ENCODE results near the gene OPTN. TPM values are rescaled to one million over a fixed set of nuclear protein-coding genes. Genes with fewer than 3 reads are reported as not detected.

OPTN gene
- total and polyA plus RNA-seq, 2 of the 8 experiments (the other 6 are each of a cell fraction or from before 2014, with no cell fraction given): 4.8 to 20.1 TPM

DNA sequence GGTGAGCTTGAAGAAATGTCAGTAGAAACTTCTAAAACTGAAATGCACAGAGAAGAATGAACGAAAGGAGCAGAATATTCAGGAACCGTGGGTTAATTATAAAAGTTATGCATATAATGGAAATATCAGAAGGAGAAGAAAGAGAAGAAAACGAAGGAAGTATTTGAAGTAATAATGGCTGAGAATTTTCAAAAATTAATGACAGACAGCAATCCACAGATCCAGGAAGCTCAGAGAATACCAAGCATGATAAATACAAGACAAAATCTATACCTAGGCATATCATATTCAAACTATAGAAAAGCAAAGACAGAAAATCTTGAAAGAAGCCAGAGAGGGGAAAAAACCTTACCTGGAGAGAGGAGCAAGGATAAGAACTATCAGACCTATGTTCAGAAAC, 44.9 kb downstream of the OPTN start:
- Histone ChIP-seq H3K79me1 (ENCODE audit: low read depth, low read length) (no peaks in the 10 kb centered on the region), H3K9ac (replicated peaks in 1 of 4; ENCODE audit: extremely low read depth in 1 of 4, low read depth in 3 of 4, low read length in 3 of 4) (no peak overlapping the region), H2AFZ (ENCODE audit: low read length) (no peak overlapping the region), H3K36me3 (ENCODE audit: control insufficient read depth in 2 of 4, insufficient read depth in 4 of 4, low read length in 3 of 4) (peaks cover 0 to 2% (median 0%) of the 10 kb centered on the region in 4 experiments; a peak in 2 of 8 replicates), H2AK5ac (ENCODE audit: low read depth, low read length) (no peak overlapping the region), H3K23ac (ENCODE audit: insufficient read length) (no peak overlapping the region), H2BK20ac (ENCODE audit: low read length) (no peak overlapping the region), H3K4me1 (replicated peaks in 1 of 4; ENCODE audit: control insufficient read depth in 3 of 4, insufficient read depth in 4 of 4, low read length in 3 of 4) (peaks cover 0 to 5% (median 0%) of the 10 kb centered on the region in 4 experiments; a peak in 3 of 7 replicates), H2BK120ac (replicated peaks; ENCODE audit: low read depth, low read length) (no peak overlapping the region), H3K79me2 (ENCODE audit: control insufficient read depth in 1 of 2, insufficient read depth in 2 of 2, low read length in 2 of 2) (no peaks in the 10 kb centered on the region), H2BK12ac (ENCODE audit: low read depth, low read length) (no peak overlapping the region), H2BK15ac (ENCODE audit: low read length) (no peak overlapping the region), H4K20me1 (replicated peaks in 1 of 2; ENCODE audit: control insufficient read depth in 1 of 2, insufficient read depth in 2 of 2, low read length in 2 of 2) (no peaks in the 10 kb centered on the region), H3K18ac (ENCODE audit: extremely low read depth, low read length) (no peak overlapping the region), H4K8ac (ENCODE audit: extremely low read depth, insufficient read depth, low read length) (no peak overlapping the region), H3K27ac (ENCODE audit: low read depth, low read length) (no peak overlapping the region), H3K23me2 (ENCODE audit: low read depth, low read length) (no peaks in the 10 kb centered on the region), H4K91ac (replicated peaks; ENCODE audit: insufficient read length, low read length) (no peak overlapping the region), H3K4me3 (ENCODE audit: extremely low read depth in 1 of 4, insufficient read depth in 2 of 4, low read depth in 3 of 4, low read length in 4 of 4) (no peak overlapping the region), H3K14ac (ENCODE audit: insufficient read length) (no peak overlapping the region), H2BK5ac (ENCODE audit: low read depth, low read length) (no peak overlapping the region), H3K27me3 (replicated peaks in 1 of 4; ENCODE audit: control insufficient read depth in 3 of 4, extremely low read depth in 1 of 4, insufficient read depth in 3 of 4, low read length in 3 of 4) (no peaks in the 10 kb centered on the region), H4K5ac (ENCODE audit: insufficient read length, low read depth, low read length) (no peak overlapping the region), H3K9me3 (ENCODE audit: insufficient read depth in 2 of 2, low read depth in 1 of 2, low read length in 1 of 2) (no peaks in the 10 kb centered on the region), H3K4ac (replicated peaks; ENCODE audit: insufficient read length, low read depth, low read length) (no peak overlapping the region), H3K56ac (replicated peaks; ENCODE audit: insufficient read length, low read depth, low read length) (no peak overlapping the region), H3K4me2 (ENCODE audit: insufficient read depth in 1 of 2, low read depth in 2 of 2, low read length in 2 of 2) (no peak overlapping the region)
- WGBS, 2 experiments (ENCODE audit: extremely low coverage in 1 of 2, insufficient coverage in 1 of 2, insufficient read length in 1 of 2, insufficient replicate concordance in 2 of 2, low coverage in 1 of 2, low lambda C conversion rate in 2 of 2, missing lambda C conversion rate in 1 of 2): 74% methylated on average over 3 of the region's 3 CpGs; no CpG with 5 or more reads in 1 of the 2 experiments
- POLR2A ChIA-PET (ENCODE audit: partially characterized antibody): no interaction called here
- FAIRE-seq (no peak), DNase-seq (ENCODE audit: low read depth in 1 of 2, low spot score in 2 of 2) (no peak)
- CTCF ChIA-PET (ENCODE audit: partially characterized antibody): no interaction called here
- no peak for TF ChIP-seq HDAC2 (IDR thresholded peaks at IDR 0.05; ENCODE audit: borderline replicate concordance in 1 of 2, low read depth in 2 of 2, low read length in 2 of 2)
- TF ChIP-seq HDAC6 (IDR thresholded peaks at IDR 0.05; ENCODE audit: low read depth, low read length): no peak
- TF ChIP-seq TCF12 (IDR thresholded peaks at IDR 0.05; ENCODE audit: low read depth, low read length): no peak
- TF ChIP-seq RNF2 (IDR thresholded peaks at IDR 0.05; ENCODE audit: borderline replicate concordance, low read depth, low read length, missing control alignments, poor library complexity, severe bottlenecking): no peak
- TF ChIP-seq BACH1 (IDR thresholded peaks at IDR 0.05; ENCODE audit: low read length): no peak
- TF ChIP-seq ZNF274 (IDR thresholded peaks at IDR 0.05; ENCODE audit: borderline replicate concordance, extremely low read depth, low read length): no peak
- no peak for TF ChIP-seq EP300 (IDR thresholded peaks at IDR 0.05; ENCODE audit: borderline replicate concordance in 1 of 2, low read depth in 2 of 2, low read length in 2 of 2)
- TF ChIP-seq TEAD4 (IDR thresholded peaks at IDR 0.05; ENCODE audit: low read depth, low read length): no peak
- TF ChIP-seq, protein P1, sequence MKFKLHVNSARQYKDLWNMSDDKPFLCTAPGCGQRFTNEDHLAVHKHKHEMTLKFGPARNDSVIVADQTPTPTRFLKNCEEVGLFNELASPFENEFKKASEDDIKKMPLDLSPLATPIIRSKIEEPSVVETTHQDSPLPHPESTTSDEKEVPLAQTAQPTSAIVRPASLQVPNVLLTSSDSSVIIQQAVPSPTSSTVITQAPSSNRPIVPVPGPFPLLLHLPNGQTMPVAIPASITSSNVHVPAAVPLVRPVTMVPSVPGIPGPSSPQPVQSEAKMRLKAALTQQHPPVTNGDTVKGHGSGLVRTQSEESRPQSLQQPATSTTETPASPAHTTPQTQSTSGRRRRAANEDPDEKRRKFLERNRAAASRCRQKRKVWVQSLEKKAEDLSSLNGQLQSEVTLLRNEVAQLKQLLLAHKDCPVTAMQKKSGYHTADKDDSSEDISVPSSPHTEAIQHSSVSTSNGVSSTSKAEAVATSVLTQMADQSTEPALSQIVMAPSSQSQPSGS (IDR thresholded peaks at IDR 0.05; ENCODE audit: low read length): no peak
- no peak for TF ChIP-seq TAF1 (IDR thresholded peaks at IDR 0.05; ENCODE audit: low read depth, low read length)
- TF ChIP-seq SIX5 (IDR thresholded peaks at IDR 0.05; ENCODE audit: low read depth, low read length): no peak

All from H1 (cell line).